Endometrial microvascular endothelial cells (primary cell): ENCODE data around the gene CIZ1. TPM values are rescaled to one million over a fixed set of nuclear protein-coding genes. Genes with fewer than 3 reads are reported as not detected.

ENCODE experiments used
- in situ Hi-C: cut with HindIII; loops from 2 replicates; pipeline ENCODE4 v1.10.0; 2017; ENCODE audit warnings: low sequenced_read_pairs, low pct_unique_long_range_greater_than_20kb; ENCODE audit errors: inconsistent ontology term
- total RNA-seq: library from RNA; depleted of rRNA; stranded (reverse); fragments of >200 nt; gene quantifications from one replicate; pipeline ENCODE4 v1.2.3, GENCODE V29; 2015; ENCODE audit errors: inconsistent ontology term

The CIZ1 gene
- total RNA-seq, 1 donor from 2014 or later = 47.3 TPM

DNA sequence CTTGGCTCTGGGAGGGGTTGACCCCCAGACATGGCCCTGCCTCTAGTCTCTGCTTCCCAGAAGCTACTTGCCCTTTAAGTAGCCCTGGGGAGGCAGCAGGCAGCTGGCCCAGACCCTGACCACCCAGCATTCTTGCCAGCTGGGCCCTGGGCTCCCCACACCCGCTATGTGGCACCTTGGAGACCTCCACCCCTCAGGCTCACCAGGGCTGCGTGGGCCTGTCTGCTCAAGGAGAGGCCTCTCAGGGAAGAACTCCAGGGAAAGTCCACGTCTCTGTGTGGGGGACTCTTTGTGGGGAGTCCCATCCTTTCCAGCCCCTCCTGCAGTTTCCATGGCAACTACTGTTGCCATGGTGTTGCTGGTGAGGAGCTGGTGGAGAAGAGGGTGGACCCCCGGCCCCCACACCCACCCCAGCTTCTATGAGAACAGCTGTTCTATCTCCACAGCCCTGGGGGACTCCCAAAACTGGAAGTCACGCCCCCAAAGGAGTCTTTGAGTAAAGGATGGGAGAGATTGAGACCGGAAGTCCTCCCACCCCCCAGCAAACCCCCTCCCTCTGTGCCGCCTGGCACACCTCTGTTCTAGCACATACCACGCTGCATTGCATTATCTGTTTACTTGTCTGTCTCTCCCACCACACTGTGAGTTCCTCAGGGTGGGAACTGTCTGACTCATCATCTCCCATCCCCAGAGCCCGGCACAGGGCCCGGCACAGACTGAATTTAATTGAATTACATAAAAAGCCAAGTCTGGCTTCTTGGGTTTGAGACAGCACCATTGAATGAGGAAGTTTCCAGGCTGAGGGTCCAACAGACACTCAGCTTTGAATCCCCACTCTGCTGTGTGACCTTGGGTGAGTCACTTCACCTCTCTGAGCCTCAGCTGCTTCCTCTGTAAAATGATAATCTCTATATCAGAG lies 24.4 kb upstream of the CIZ1 start:
- in situ Hi-C loops = no loop called here

DNA sequence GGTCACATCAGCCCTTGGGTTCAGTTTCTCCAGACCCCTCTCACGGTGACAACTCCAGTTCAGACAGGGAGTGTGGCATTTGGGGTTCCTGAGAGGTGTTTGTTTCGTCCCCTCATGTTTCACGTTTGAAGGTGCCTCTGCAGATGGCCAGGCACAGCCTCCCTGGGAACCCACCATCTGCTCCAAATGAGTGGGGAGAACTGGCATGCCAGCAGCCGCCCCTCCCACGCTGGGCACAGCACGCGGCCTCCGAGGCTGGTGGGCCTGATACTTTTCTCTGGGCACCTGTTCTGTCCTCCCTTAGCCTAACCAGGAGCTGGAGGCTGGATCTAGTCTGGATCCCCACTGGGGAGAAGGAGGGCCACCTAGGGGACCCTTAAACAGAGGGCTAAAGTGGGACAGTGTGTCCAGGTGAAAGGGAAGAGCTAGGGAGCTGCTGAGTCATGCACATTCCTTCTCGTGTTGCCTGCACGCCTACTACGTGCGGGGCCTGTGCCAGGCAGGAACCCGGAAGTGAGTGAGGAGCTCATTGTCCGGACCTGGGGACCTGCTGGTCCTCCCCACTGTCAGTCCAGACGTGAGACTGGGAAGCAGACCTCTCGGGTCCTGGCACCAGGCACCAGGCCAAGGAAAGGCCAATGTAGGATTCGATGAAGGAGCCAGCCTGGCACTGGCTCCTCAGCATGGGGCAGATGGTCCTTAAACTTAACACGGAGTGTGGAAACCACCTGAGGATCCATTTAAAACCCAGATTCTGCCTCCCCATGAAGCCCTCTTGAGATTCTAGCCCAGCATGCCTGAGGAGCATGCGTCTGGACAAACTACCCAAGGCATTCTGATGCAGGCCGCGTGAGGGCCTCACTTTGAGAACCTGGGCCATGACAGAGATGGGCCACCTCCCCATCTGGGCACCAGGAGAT lies 23.5 kb upstream of the CIZ1 start:
- in situ Hi-C loops = no loop called here

DNA sequence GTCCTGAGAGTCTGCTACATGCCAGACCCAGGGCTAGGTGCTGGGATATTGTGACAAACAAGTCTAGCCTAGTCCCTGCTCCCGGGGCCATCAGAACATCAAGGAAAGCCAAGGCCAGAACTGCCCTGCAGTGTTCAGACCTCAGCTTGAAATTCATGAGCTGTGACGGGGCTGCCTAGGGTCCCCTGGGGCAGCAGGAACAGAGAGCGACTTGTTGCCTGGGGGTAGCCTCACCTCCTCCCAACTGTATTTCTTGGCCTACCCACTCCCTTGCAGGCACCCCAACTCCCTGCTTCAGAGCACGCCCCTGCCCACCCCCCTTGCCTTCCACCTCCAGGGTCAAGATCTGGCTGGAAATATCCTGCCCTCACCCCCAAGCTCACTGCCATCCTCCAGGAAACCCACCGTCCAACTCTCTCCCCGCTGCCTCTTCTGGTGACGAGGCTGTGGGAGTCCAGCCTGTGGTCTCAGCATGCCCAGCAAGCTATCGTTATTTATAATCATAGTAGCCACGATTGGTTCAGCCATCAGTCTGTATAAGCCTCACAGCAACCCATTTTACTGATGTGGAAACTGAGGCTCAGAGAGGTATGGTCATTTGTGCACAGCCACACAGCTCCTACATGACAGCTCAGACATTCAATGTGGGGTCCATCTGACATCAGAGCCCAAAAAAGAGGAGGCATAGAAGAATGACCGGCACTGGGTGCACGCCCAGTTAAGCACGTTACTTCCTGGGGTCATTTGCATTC lies 22.6 kb upstream of the CIZ1 start:
- in situ Hi-C loops = no loop called here

DNA sequence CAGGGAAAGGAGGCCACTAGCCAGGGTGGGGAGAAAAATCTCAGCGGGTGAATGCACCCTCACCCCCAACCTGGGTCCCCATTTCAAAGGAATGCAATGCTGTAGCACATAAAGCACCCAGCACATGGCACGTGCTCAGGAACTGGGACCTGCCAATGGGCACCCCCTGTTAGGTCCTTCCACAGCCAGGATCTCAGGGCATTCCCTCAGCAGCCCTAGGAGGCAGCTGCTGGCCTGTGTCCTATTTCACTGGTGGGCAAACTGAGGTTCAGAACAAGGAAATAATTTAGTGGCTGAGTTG lies 20.6 kb upstream of the CIZ1 start:
- in situ Hi-C loops = no loop called here

DNA sequence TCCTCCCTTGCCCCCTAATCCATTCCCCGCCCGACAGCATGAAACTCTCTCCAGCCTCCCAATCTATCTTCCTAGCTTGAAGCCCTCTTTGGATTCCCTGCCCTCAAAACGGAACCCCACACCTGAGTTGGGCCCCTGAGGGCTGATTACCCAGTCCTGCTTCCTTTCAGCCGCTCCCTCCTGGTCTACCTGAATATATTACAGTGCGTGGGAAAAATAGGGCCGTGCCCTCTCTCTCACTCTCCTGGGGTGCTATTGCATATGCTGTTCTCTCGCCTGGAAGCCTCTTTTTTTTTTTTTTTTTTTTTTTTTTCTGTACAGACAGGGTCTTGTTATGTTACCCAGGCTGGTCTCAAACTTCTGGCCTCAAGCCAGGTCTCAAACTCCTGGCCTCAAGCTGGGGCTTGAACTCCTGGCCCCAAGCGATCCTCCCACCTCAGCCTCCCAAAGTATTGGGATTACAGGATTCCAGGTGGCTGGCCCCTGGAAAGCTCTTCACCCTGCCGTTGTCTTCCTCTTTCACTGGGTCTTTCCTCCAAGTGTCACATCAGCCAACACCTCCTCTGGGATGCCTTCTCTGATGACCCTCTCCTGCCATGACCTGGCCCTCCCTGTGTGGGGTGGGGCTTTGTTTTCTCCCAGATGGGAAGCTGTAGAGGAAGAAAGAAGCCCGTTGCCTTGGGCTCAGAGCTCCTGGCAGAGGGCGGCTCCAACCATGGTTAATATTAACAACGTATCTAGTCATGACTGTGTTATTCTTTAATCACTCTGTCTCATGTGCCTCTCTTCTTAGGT lies 20.0 kb upstream of the CIZ1 start:
- in situ Hi-C loops = no loop called here

DNA sequence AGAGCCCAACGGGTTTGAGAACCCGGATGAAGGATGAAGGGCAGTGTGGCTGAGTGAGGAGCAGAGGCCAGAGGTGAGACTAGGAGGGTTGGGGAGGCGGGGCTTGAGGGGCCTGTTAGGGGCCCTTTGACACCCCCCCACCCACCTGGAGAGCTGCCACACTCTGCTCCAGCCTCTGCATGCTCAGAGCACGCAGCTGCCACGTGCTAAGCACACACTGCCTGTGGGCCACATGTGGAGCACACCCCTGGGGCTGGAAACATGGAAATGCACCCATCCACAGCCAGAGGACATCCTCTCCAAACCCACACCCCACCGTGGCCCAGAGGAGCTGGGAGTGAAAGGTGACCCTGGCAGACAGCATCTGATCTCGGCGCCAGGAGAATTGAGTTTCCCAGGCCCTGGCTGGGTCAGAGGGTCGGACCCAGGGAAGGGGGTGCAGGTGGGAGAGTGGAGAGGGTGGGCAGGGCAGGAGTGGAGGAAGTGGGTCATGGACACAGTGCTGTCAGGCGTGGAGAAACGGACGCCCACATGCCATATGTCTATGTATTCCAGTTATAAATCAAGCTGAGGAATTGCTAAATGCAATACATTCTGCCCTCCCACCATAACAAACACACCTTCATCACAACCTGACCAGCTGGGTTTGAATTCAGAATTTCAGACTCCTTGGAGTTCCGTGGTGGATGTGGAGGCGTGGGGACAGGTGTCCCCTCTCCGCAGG lies 17.7 kb upstream of the CIZ1 start:
- in situ Hi-C loops = no loop called here

DNA sequence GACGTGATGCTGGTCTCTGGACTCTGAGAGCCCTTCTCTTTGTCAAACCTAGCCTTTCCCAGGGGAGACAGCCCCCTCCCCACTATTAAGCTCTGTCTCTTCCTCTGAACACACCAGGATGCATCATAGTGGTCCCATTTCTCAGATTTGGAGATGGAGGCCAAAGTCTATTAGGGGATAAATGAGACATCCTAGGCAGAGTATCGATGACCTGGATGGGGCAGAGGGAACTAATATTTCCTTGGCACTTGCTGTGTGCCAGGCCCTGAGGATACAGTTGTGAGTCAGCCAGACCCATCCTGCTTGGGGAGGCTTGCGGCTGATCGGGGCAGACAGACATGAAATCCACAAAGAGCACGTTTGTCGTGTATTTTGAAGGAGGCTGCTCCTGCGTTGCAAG lies 17.0 kb upstream of the CIZ1 start:
- in situ Hi-C loops = no loop called here

DNA sequence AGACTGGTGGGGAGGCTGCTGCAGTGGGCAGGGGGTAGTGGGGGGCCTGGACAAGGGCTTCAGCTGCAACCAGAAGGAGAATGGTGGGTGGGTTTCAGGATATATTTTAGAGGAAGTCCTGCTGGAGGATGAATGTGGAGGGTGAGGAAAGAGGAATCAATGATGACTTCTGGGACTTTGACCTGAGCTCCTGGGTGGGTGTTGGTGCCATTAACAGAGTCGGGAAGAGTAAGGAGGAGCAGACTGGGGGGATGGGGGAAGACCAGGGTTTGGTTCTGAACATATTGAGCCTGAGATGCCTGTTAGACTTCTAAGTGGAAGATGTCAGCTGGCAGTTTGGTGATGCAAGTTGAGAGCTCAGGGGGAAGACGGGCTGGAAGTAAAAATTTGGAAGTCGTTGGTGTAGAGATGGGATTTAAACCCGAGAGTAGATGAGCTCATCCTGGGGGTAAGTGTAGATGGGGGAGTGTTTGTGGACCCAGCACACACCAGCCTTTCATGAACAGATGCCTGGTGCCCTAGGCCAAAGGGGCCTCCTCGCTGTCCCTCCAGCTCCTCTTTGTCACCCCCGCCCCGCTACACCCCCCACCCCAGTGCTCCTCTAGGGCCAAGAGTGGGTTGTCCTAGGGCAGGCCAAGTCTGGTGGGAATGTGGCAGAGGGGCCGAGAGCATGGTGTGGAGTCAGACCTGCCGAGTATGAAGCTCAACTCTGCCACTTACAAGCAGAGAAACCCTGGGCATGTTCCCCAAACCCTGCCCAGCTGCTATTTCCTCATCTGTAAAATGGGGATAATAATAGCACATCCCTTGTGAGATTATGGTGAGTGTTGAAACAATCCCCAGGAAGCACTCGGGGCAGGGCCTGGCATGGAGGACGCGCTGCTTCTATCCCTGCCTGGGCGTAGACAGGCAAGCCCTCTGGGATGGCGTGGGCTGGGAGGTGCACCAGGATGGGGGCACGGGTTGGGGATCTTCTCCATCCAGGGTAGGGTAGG lies 15.8 kb upstream of the CIZ1 start:
- in situ Hi-C loops = no loop called here

DNA sequence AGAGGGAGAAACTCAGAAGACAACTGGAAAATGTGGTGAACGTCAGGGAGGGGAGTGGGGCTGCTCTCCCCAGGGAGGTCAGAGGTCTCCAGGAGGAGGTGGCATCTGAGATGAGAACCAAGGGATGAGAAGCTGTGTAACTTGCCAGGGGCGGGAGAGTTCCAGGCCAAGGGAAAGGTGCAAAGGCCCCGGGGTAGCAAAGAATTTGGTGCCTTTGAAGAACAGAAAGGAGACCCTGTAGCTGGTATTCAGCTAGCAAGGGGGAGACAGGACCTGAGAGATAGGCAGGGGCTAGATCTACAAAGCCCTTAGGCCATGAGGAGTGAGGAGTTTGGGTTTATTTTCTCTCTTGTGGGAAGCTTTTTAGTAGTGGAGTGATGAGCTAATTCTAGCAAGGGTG lies 15.1 kb upstream of the CIZ1 start:
- in situ Hi-C loops = no loop called here

DNA sequence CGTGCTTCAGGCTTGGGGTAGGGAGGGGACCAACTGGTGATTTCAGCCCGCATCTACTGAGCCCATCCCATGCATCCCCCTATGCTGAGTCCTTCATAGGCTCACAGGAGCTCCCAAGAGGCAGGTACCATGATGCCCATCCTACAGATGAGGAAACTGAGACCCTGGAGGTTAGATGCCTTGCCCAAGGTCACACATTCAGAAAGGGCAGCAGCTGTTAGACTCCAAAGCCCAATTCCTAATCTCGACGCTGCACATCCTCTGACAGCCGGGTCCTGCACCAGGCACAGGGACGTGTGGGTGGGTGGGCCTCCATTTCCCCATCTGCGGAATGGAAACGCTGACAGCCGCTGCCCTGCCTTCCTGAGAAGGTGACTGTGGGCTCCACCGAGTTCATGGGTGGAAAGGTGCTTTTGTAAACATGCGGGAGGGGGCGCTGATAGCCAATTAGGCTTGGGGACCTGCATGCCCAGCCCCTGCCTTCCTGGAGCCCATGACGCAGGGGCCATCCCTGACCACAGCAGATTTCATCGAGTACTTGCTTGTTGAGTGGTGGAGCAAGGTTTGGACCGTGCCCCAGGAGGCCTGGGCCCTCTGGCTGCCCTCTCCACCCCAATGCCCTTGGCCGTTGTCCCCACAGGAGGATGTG lies 14.0 kb upstream of the CIZ1 start:
- in situ Hi-C loops = no loop called here

DNA sequence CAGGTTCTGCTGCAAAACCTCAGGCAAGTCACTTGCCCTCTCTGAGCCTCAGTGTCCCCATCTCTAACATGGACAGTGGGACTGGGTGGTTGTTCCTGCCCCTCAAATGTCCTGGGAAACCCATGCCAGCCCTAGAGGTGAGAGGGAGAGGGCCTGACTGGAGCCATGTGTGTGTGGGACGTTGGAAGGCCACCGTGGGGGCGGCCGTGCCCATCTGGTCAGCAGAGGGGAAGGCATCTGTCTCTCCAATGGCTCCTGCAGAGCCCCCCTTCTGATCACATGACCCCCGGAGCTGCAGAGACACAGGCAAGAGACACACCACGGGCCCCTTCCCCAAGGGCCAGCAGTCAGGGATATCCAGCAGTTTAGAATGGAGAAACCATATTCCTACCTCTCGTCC lies 13.5 kb upstream of the CIZ1 start:
- in situ Hi-C loops = no loop called here

DNA sequence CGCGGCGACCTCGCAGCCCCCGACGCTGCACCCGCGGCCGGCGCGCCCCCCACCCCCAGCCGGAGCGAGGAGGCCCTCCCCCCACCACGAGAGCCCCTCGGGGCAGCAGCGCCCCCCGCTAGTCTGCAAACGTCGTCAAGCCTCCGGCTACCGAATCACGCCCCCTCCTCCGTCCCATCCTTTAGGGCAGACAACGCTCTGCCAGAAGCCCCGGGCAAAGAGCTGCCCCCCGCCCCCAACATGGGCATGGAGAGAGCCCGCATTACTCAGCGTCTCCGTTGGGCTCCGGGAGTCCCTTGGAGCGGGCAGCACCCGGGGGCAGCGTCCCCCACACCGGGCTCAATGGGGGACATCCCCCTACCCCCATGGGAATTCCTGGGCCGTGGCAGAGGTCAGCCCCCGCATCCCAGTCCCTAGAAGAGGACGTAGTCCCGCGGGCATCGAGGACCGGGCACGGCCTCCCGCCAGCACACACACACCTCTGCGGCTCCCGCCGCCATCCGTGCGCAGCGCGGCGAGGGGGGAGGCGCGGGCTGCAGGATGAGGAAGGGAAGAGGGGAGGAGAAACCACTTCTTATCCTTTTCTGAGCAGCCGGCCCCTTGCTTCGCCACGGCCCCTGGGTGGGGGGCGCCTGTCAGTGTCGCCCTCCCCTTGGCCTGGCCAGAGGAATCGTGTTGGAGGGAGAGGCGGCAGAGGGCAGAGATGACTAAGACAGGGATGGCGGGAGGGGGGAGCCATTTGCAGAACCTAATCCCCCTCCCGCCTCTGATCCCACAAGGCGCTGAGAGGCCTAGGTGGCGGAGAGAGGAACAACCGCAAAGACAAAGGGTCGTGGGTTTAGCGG lies 12.6 kb upstream of the CIZ1 start:
- in situ Hi-C loops = no loop called here

DNA sequence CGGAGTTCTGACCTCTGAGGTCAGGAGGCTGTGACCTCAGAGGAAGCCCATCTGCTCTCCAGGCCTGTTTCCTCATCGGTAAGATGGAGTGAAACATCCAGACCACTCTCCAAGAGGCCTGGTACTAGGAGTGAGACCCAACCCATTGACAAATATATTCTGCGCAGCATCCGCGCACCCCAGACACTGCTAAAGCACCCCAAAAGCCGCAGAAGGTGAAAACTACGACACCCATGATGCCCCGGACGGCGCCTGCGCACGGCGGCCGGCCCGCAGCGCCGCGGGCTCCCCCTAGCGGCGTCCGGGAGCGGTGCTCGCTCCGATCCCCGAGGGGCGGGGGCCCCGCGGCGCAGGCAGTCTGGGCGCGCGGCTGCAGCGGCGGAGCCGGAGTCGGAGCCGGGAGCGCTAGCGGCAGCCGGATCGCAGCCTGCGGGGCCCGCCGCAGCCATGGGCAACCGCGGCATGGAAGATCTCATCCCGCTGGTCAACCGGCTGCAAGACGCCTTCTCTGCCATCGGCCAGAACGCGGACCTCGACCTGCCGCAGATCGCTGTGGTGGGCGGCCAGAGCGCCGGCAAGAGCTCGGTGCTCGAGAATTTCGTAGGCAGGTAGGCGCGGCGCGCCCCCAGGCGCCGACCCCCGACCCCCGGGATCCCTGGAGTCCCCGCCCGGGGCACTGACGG lies 11.8 kb upstream of the CIZ1 start, which contains the start of gene DNM1:
Gene DNM1 (plus strand): TSS at position 356 of the 683 bp plus-strand sequence. CDS start 92 bp downstream, at position 448.
- in situ Hi-C loops = no loop called here

DNA sequence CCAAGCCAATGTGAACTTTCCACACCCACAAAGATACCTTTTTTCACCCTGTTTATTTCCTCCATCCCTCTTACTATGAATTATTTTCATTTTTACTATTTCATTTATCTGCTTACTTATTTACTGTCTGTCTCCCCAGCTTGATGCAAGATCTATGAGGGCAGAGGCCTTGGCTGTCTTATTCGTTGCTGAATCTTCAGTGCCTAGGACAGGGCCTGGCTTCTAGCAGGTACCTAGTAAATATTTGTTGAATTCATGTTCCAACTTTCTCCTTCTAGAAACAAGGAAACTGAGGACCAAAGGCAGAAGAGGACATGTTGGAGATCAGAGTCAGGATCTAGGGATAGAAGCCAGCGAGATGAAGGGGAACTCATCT lies 11.3 kb upstream of the CIZ1 start:
- in situ Hi-C loops = no loop called here
